GM19463 (cell line): ENCODE measurements around the gene EPSTI1.

Experiments used
- ATAC-seq: cut with Tn5 transposase; IDR thresholded peaks from one replicate; pipeline ENCODE4 v1.9.1; 2021; ENCODE audit warnings: mild to moderate bottlenecking, moderate library complexity; ENCODE audit not compliant: unreplicated experiment

The EPSTI1 gene

DNA sequence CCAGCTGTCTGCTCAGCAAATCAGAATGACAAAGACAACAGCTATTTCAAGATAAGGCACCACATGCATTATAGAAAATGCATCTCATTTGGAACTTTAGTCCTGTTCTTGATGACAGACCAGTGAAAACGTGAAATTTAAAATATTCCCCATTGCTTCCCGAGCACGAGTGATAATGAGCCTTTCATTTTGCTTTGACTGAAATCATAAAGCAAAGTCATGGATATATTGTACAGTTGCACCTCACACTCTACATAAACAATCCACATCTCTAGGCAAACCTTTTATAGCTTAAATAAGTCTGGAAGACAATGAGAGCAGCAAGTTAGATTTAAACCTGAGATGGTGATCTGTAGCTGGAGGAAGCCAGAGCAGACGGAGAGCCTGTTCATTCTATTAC, 131.6 kb downstream of the EPSTI1 start:
- ATAC-seq, result no peak

- no peak for ATAC-seq
Observed at GRCh38 chr13:42859760-42860159, 132.3 kb downstream of the EPSTI1 start.

- ATAC-seq, result no peak
Observed at GRCh38 chr13:42855410-42855809, 136.6 kb downstream of the EPSTI1 start.

- no peak for ATAC-seq
Observed at GRCh38 chr13:42852136-42852535, 139.9 kb downstream of the EPSTI1 start.

DNA sequence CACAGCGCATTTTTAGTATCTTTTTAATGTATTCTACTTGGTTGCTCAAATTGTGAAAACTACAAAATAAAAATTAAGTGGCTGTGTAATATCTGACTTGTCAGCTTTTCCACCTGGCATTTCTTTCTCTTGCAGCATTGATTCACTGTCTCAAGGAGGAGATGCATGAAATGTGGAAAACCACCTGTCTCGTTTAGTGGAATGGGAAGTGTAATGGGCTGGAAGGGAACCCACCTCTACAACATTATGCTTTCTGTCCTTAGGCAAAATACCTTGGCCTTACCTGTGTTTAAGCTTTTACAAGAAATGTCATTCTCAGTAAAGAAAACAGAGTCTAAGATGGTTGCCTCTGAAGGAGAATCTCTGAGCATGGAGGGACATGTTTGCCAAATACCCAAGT, 142.8 kb downstream of the EPSTI1 start:
- ATAC-seq, result no peak

DNA sequence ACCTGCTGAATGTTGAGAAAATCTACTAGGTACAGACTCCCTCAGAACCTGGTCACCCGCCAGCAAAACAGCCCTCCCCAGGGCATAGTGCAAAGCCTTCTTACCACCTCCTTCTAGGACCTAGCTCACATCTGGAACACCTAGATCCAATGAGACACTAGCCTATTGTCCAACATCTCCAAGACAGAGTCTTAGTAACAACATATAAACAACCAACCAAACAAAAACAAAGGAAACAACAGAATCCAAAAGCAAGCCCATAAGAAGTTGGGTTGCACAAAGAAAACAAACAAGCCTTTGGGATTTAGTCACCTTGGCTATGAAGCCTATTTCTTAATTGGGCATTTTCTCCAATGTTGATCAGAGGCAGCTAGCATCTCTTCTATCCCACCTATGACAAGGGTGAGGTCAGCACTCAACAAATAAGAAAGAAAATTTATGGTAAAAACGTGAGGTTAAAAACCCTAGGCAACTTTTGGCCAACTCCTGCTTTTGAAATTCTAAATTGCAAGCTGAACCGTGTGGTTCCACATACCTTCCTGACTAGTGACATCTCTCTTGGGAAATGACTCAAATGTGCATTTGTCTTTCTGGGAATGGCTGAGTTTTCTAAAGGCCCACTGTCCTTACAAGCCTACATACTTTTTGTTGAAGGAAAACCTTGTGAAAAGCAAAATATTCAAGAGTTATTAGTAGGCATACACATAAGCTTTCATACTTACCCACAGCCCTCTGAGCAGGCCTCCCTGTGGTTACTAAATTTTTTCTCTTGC, 144.0 kb downstream of the EPSTI1 start:
- no peak for ATAC-seq

DNA sequence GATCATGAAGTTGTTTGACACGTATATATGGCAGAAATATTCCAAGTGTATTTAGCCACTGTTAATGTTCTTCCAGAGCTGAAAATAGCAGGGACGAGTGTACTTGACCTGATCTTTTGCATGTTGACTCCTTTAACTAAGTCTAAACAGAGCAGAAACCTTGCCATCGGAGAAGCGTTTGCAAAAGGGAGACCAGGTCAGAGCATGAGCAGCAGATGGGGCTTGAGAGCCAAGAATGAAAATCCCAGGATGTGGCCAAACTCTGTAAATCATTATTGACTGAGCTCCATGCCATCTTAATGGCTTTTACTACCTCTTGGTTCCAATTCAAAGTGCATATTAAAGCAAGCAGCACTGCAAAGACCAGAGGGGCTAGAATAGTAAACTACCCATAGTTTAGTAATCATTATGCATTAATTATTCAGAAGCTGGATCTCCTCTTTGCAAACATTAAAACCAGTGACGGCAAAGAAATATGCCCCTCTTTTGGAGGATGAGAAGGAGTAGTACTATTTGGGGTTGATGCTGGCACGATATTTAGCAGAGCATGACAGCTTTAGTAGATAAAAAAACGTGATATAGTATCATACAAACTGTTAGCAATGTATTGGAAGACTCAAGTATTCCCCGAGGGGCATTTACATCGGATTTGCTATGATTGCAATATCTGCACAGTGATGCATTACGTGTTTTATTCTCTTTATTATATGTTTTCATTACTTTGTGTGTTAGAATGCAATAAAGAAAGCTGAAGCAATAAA, 154.9 kb downstream of the EPSTI1 start:
- no peak for ATAC-seq
